SK-N-SH treated with all-trans-retinoic acid at 6 μM for 48 hours (cell line): Measurements from ENCODE around the gene CABP4.

Source experiments
- ATAC-seq: fragments of 200-7000 bp; cut with Tn5 transposase; 3 replicates; pipeline ENCODE4 v1.9.1; 2020; ENCODE audit warnings: mild to moderate bottlenecking, moderate library complexity
- ARNTL ChIP-seq: fragments of 450-650 bp; formaldehyde crosslinking; IDR thresholded peaks from 2 replicates; pipeline ENCODE4 v1.5.0; 2020; ENCODE audit warnings: low read depth, mild to moderate bottlenecking, moderate library complexity, borderline replicate concordance
- BACH2 ChIP-seq: fragments of 250-450 bp; sonication (Bioruptor Pico); IDR thresholded peaks from 2 replicates; pipeline ENCODE4 v1.9.0; 2021; ENCODE audit warnings: mild to moderate bottlenecking, borderline replicate concordance
- CSDC2 ChIP-seq: fragments of 250-450 bp; sonication (Bioruptor Pico); IDR thresholded peaks from 2 replicates; pipeline ENCODE4 v1.5.0; 2020; ENCODE audit warnings: mild to moderate bottlenecking, moderate library complexity
- ESRRG ChIP-seq: fragments of 250-450 bp; sonication (Bioruptor Pico); IDR thresholded peaks from 2 replicates; pipeline ENCODE4 v1.6.1; 2021; ENCODE audit warnings: mild to moderate bottlenecking
- GLIS3 ChIP-seq: fragments of 250-450 bp; sonication (Bioruptor Pico); IDR thresholded peaks from 2 replicates; pipeline ENCODE4 v1.5.0; 2020; ENCODE audit warnings: mild to moderate bottlenecking, moderate library complexity
- ISL1 ChIP-seq: fragments of 250-450 bp; sonication (Bioruptor Pico); IDR thresholded peaks from 2 replicates; pipeline ENCODE4 v2.1.2; 2022; ENCODE audit warnings: mild to moderate bottlenecking, moderate library complexity
- OSR1 ChIP-seq: fragments of 250-450 bp; sonication (Bioruptor Pico); IDR thresholded peaks from 2 replicates; pipeline ENCODE4 v1.8.0; 2022; ENCODE audit warnings: moderate library complexity, mild to moderate bottlenecking, inconsistent platforms
- PPARA ChIP-seq: fragments of 250-450 bp; sonication (Bioruptor Pico); IDR thresholded peaks from 2 replicates; pipeline ENCODE4 v1.5.0; 2020; ENCODE audit warnings: mild to moderate bottlenecking, borderline replicate concordance
- SNAI2 ChIP-seq: fragments of 250-450 bp; sonication (Bioruptor Pico); IDR thresholded peaks from 2 replicates; pipeline ENCODE4 v1.5.0; 2020; ENCODE audit warnings: mild to moderate bottlenecking, moderate library complexity
- TCF4 ChIP-seq: fragments of 250-450 bp; sonication (Bioruptor Pico); IDR thresholded peaks from 2 replicates; pipeline ENCODE4 v1.8.0; 2021; ENCODE audit warnings: mild to moderate bottlenecking, moderate library complexity, borderline replicate concordance
- TOX ChIP-seq: fragments of 250-450 bp; sonication (Bioruptor Pico); IDR thresholded peaks from 2 replicates; pipeline ENCODE4 v1.8.0; 2021; ENCODE audit warnings: mild to moderate bottlenecking, moderate library complexity, borderline replicate concordance
- ZC3H10 ChIP-seq: fragments of 250-450 bp; sonication (Bioruptor Pico); IDR thresholded peaks from 2 replicates; pipeline ENCODE4 v1.5.1; 2021; ENCODE audit warnings: mild to moderate bottlenecking, moderate library complexity
- ZFP3 ChIP-seq: fragments of 250-450 bp; sonication (Bioruptor Pico); IDR thresholded peaks from 2 replicates; pipeline ENCODE4 v1.5.0; 2020; ENCODE audit warnings: mild to moderate bottlenecking, moderate library complexity
- ZFP30 ChIP-seq: fragments of 450-650 bp; formaldehyde crosslinking; IDR thresholded peaks from 2 replicates; pipeline ENCODE4 v1.5.0; 2022; ENCODE audit warnings: mild to moderate bottlenecking, moderate library complexity
- ZNF565 ChIP-seq: fragments of 450-650 bp; formaldehyde crosslinking; conservative IDR thresholded peaks from 2 replicates; pipeline ENCODE4 v1.5.0; 2020; ENCODE audit warnings: low read depth, mild to moderate bottlenecking, moderate library complexity
- ZNF70 ChIP-seq: fragments of 450-650 bp; formaldehyde crosslinking; IDR thresholded peaks from 2 replicates; pipeline ENCODE4 v1.5.0; 2020; ENCODE audit warnings: mild to moderate bottlenecking, moderate library complexity
- ZNF8 ChIP-seq: fragments of 450-650 bp; formaldehyde crosslinking; IDR thresholded peaks from 2 replicates; pipeline ENCODE4 v1.5.0; 2020; ENCODE audit warnings: mild to moderate bottlenecking, moderate library complexity
- TF ChIP-seq, protein P1 (sequence below): fragments of 250-450 bp; sonication (Bioruptor Pico); IDR thresholded peaks from 2 replicates; pipeline ENCODE4 v1.5.0; 2020; ENCODE audit warnings: mild to moderate bottlenecking, moderate library complexity
- TF ChIP-seq, protein P2 (sequence below): fragments of 250-450 bp; sonication (Bioruptor Pico); IDR thresholded peaks from 2 replicates; pipeline ENCODE4 v1.8.0; 2021; ENCODE audit warnings: low read depth, mild to moderate bottlenecking, moderate library complexity, borderline replicate concordance
- TF ChIP-seq, protein P3 (sequence below): fragments of 250-450 bp; sonication (Bioruptor Pico); IDR thresholded peaks from 2 replicates; pipeline ENCODE4 v1.5.1; 2021; ENCODE audit warnings: mild to moderate bottlenecking, moderate library complexity
- TF ChIP-seq, protein P4 (sequence below): fragments of 250-450 bp; sonication (Bioruptor Pico); IDR thresholded peaks from 2 replicates; pipeline ENCODE4 v1.8.0; 2020; ENCODE audit warnings: mild to moderate bottlenecking, moderate library complexity, borderline replicate concordance

Gene CABP4

DNA sequence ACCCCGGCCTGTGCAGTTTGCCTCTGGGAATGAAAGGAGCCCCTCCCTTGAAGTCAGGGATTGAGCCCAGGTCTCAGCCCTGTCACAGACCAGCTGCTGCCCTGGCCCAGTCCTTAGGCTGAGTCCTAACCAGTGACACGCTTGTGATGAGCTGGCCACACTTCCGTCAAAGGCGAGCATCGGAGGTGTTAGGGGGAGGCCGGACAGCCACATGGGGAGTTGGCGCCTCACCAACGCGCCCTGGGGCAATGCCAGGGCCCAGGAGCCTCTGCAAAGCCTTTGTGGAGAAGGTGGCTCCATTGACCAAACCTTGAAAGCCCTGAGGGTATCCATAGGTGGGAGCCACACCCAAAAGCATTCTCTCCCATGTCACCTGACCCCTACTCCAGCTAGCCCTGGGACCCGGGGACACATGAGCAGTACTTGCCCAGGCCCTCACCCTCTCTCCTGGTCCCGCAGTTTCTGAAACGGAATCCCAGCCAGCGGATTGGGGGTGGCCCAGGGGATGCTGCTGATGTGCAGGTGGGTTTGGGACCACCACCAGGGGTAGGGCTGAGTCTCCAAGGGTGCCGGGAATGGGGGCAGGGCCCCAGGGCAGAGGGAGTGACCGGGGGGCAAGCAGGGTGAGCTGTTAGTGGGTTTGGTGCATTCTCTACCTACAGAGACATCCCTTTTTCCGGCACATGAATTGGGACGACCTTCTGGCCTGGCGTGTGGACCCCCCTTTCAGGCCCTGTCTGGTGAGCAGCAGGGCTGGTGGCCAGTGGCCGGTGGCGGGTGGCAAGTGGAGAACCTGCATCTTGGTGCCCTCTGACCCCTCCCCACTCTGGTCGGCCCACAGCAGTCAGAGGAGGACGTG is 21.4 kb upstream of the CABP4 start:
- no peak for TF ChIP-seq ARNTL (CRISPR knock-in tag)
- no peak for TF ChIP-seq CSDC2 (CRISPR knock-in tag)
- no peak for TF ChIP-seq OSR1
- ATAC-seq = no peak

DNA sequence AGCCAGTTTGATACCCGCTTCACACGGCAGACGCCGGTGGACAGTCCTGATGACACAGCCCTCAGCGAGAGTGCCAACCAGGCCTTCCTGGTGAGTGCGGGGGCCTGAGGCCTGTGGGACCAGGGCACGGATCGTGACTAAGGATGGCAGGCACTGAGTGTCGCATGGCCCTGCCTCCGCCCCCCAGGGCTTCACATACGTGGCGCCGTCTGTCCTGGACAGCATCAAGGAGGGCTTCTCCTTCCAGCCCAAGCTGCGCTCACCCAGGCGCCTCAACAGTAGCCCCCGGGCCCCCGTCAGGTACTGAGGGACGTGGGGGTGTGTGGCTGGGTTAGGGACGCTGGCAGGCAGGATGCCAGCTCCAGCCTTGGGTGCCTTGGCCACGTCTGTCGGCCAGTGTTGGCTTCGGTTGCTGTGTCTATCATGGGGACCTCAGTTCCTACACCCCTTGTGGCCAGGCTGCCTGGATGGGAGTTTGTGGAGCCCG is 20.7 kb upstream of the CABP4 start:
- no peak for ATAC-seq
- TF ChIP-seq OSR1 (no peak), ZNF70 (CRISPR knock-in tag) (no peak)

DNA sequence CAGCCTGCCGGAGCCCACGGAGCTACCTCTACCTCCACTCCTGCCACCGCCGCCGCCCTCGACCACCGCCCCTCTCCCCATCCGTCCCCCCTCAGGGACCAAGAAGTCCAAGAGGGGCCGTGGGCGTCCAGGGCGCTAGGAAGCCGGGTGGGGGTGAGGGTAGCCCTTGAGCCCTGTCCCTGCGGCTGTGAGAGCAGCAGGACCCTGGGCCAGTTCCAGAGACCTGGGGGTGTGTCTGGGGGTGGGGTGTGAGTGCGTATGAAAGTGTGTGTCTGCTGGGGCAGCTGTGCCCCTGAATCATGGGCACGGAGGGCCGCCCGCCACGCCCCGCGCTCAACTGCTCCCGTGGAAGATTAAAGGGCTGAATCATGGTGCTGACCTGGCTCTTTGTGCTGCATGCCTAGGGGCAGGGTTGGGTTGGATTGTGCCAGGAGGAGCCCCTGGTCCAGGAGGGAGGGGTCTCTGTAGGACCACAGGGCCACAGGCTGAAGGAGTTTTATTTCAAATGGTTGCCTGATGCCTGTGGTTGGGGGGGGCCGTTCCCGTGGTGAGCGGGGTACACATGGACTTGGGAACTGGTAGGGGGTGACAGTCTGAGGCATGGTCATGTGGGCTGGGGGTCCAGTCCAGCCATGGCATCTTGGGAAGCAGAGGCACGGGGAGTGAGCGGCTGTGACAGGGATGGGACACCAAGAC is 20.0 kb upstream of the CABP4 start:
- TF ChIP-seq, protein P1, sequence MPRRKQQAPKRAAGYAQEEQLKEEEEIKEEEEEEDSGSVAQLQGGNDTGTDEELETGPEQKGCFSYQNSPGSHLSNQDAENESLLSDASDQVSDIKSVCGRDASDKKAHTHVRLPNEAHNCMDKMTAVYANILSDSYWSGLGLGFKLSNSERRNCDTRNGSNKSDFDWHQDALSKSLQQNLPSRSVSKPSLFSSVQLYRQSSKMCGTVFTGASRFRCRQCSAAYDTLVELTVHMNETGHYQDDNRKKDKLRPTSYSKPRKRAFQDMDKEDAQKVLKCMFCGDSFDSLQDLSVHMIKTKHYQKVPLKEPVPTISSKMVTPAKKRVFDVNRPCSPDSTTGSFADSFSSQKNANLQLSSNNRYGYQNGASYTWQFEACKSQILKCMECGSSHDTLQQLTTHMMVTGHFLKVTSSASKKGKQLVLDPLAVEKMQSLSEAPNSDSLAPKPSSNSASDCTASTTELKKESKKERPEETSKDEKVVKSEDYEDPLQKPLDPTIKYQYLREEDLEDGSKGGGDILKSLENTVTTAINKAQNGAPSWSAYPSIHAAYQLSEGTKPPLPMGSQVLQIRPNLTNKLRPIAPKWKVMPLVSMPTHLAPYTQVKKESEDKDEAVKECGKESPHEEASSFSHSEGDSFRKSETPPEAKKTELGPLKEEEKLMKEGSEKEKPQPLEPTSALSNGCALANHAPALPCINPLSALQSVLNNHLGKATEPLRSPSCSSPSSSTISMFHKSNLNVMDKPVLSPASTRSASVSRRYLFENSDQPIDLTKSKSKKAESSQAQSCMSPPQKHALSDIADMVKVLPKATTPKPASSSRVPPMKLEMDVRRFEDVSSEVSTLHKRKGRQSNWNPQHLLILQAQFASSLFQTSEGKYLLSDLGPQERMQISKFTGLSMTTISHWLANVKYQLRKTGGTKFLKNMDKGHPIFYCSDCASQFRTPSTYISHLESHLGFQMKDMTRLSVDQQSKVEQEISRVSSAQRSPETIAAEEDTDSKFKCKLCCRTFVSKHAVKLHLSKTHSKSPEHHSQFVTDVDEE (CRISPR knock-in tag) = no peak
- no peak for ATAC-seq

DNA sequence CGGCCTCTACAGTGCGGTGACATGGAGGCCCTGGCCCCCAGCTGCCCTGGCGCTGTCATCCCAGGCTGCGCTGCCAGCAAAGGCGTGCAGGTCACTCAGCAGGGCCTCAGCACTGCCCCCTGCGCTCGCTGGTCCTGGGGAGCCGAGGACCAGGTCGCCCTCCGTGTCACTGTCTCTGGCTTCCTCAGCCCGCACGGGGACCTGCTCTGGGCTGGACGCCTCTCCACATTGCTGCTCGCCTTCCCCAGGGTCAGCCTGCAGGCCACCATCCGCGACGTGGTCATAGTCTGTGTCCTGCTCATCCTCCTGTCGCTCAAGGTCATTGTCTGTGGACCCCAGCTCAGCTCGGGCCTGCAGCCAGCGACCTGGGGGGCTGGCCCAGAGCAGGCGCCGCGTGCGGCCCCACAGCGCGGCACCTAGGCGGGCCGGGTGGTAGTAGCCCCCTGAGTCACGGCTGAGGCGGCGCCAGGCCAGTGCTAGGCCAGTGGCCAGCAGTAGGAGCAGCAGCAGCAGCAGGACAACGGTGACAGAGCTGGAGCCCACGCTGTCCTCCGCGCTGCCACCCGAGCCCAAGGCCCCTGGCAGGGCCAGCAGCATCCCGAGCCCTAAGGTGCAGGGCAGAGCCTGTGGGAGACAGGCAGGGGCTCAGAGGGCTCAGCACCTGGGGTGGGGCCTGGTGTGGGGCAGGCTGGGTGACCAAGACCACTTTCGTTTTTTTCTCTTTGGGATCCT is 19.3 kb upstream of the CABP4 start:
- TF ChIP-seq ZNF8 (no peak), TOX (CRISPR knock-in tag) (no peak), TCF4 (CRISPR knock-in tag) (no peak), SNAI2 (CRISPR knock-in tag) (no peak), ZFP30 (CRISPR knock-in tag) (no peak), BACH2 (CRISPR knock-in tag) (no peak), ISL1 (CRISPR knock-in tag) (no peak), GLIS3 (CRISPR knock-in tag) (no peak), ZC3H10 (CRISPR knock-in tag) (no peak), ARNTL (CRISPR knock-in tag) (no peak), OSR1 (no peak), PPARA (CRISPR knock-in tag) (no peak), ZNF565 (no peak), ZFP3 (CRISPR knock-in tag) (no peak), ESRRG (CRISPR knock-in tag) (no peak)
- TF ChIP-seq, protein P2, sequence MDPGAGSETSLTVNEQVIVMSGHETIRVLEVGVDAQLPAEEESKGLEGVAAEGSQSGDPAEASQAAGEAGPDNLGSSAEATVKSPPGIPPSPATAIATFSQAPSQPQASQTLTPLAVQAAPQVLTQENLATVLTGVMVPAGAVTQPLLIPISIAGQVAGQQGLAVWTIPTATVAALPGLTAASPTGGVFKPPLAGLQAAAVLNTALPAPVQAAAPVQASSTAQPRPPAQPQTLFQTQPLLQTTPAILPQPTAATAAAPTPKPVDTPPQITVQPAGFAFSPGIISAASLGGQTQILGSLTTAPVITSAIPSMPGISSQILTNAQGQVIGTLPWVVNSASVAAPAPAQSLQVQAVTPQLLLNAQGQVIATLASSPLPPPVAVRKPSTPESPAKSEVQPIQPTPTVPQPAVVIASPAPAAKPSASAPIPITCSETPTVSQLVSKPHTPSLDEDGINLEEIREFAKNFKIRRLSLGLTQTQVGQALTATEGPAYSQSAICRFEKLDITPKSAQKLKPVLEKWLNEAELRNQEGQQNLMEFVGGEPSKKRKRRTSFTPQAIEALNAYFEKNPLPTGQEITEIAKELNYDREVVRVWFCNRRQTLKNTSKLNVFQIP (CRISPR knock-in tag) = no peak
- TF ChIP-seq, protein P3, sequence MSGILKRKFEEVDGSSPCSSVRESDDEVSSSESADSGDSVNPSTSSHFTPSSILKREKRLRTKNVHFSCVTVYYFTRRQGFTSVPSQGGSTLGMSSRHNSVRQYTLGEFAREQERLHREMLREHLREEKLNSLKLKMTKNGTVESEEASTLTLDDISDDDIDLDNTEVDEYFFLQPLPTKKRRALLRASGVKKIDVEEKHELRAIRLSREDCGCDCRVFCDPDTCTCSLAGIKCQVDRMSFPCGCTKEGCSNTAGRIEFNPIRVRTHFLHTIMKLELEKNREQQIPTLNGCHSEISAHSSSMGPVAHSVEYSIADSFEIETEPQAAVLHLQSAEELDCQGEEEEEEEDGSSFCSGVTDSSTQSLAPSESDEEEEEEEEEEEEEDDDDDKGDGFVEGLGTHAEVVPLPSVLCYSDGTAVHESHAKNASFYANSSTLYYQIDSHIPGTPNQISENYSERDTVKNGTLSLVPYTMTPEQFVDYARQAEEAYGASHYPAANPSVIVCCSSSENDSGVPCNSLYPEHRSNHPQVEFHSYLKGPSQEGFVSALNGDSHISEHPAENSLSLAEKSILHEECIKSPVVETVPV (CRISPR knock-in tag) = no peak
- TF ChIP-seq, protein P4, sequence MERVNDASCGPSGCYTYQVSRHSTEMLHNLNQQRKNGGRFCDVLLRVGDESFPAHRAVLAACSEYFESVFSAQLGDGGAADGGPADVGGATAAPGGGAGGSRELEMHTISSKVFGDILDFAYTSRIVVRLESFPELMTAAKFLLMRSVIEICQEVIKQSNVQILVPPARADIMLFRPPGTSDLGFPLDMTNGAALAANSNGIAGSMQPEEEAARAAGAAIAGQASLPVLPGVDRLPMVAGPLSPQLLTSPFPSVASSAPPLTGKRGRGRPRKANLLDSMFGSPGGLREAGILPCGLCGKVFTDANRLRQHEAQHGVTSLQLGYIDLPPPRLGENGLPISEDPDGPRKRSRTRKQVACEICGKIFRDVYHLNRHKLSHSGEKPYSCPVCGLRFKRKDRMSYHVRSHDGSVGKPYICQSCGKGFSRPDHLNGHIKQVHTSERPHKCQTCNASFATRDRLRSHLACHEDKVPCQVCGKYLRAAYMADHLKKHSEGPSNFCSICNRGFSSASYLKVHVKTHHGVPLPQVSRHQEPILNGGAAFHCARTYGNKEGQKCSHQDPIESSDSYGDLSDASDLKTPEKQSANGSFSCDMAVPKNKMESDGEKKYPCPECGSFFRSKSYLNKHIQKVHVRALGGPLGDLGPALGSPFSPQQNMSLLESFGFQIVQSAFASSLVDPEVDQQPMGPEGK (CRISPR knock-in tag) = no peak
- ATAC-seq = no peak
